NCI-H510A treated with DMSO at 0.1 percent for 48 hours (cell line): ENCODE measurements around the gene CELF1.
"Not testable (repeated sequence)": the region's sequence is repeated elsewhere in the genome, so short reads cannot be mapped to it uniquely, and the experiment has no call there.

ENCODE experiments used
- DNase-seq: peaks from one replicate; lab custom pipeline; 2025; lab: John Stamatoyannopoulos, UW

Gene CELF1

DNA sequence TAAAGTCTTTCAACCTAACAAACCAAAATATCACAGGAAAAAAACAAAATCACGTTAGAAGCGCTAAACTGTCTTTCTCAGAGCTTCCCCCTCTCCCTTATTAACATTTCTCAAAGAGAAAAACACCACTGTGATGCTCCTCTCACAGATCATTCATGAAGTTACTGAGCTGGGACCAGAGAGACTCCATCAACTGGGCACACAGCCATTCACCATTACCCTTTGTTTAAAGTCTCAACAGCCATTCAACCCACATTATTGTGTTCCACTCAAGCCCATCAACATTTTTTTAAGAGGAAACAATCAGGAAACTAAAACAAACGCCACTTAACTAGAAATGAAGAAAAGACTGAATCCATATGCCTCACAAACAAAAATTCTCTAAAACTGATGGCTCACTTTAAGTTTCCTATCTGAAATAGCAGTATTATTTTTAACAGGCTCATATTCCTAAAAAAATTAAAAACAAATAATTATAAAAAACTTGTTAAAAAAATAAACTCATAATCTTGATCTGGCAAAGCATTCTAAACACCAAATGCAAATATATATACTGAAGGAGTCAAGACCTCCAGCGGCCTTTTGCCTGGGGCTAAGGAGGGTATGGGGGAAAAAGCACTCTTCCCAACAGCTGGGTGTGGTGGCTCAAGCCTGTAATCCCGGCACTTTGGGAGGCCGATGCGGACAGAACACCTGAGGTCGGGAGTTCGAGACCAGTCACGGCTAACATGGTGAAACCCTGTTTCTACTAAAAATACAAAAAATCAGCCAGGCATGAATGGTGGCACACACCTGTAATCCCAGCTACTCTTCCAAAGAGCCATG lies 14.0 kb downstream of the CELF1 start:
- DNase-seq = no peak

DNA sequence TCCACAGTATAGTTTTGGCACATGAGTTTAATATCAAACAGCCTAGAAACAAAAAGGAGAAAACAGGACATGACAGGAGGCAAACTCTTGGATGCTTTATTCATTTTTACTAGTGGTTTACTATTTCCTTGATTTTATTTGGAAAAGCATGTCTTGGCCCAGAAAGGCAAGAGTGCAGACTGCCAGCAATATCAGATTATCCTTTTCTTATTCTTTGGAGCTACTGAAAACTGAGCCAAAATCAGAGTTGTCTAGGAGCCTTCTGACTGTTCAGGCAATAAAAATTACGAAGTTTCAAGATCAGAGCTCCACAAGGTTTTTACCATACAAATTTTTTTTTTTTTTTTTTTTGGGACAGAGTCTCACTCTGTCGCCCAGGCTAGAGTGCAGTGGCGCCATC lies 16.0 kb downstream of the CELF1 start:
- DNase-seq = no peak

DNA sequence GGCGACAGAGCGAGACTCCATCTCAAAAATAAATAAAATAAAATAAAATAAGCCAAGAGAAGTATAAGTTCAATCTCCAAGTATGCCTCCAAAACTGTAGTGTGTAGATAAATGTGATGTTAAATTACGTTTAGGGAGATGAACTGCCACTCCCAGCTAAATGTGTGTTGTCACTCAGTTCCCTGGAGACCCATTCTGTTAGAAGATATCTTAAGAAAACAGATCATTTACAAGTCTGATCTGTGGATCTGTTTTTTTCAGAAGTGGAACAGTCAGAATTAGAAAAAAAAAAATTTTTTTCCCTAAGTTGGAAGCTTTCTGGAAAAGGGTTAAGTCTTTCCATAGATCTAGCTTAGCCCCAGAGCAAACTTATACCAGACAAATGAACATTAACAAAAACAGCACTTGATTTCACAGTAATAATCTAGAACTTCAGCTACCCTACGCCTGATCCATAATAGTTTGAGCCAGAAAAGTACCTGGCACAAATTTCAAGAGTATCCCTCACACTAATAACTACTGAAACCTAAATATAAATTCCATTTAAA lies 18.2 kb downstream of the CELF1 start:
- no peak for DNase-seq

DNA sequence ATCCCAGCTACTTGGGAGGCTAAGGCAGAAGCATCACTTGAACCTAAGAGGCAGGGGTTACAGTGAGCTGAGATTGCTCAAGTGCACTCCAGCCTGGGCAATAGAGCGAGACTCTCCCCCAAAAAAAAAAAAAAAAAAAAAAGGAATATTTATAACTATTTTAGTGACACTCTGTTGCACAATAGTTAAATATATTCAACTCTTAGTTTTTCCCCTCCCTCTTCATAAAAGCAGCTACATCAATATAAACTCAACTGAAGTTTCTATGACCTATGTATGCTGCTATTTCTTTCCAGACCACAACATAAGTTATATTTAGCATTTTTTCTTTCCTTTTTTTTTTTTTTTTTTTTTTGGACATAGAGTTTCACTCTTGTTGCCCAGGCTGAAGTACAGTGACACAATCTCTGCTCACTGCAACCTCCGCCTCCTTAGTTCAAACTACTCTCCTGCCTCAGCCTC lies 19.2 kb downstream of the CELF1 start:
- no peak for DNase-seq

DNA sequence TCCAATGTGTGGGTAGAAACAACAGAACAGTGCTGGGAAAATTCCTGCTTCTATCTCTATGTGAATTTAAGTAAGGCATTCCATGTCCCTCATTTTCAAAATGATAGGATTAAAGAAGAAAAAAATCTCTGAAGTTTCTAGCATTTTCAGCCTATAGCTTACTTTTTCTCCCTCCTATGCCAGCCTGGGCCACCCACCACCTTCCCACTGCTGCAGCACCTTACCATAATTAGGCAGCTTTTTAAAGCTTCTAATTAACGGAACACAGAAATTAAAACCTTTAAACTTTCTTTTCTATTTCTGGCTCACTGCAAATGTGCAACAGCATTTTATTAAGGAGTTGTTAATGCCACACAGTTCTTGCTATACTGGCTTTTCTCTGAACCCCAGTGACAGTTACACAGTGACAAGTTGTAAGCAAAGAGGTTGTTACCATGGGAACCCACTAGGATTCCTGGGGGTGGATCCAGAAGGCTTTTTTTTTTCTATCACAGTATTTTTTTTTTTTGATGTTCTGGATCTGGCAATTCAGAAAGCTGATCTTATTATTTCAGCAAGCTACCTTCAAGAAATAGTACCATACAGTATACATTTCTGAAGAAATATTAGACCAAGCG lies 20.2 kb downstream of the CELF1 start:
- no peak for DNase-seq

DNA sequence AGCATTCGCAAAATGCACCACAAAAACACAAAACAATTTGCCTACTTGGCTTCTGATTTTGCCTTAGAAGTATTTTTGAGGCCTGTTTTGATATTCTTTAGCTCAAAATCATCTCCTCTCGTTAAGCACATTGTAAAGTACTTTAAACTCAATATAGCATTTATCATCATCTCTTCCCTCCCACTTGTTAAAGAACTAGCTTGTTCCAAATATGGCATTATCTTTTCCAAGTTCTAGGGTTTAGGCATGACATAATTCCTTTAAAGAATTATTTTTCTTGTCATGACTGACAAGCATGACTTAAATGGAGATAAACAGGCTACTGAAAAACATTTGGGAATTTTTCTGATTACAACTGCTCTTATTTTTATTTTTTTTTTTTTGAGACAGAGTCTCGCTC lies 21.3 kb downstream of the CELF1 start:
- DNase-seq = no peak

DNA sequence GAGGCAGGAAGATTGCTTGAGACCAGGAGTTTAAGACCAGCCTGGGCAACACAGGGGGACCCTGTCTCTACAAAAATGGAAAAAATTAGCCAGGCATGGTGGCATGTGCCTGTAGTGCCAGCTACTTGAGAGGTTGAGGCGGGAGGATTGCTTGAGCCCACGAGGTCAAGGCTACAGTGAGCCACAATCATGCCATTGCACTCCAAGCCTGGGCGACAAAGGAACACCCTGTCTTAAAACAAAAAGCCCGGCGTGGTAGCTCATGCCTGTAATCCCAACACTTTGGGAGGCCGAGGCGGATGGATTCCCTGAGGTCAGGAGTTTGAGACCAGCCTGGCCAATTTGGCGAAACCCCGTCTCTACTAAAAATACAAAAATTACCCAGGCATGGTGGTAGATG lies 22.2 kb downstream of the CELF1 start:
- DNase-seq = not testable (repeated sequence)

DNA sequence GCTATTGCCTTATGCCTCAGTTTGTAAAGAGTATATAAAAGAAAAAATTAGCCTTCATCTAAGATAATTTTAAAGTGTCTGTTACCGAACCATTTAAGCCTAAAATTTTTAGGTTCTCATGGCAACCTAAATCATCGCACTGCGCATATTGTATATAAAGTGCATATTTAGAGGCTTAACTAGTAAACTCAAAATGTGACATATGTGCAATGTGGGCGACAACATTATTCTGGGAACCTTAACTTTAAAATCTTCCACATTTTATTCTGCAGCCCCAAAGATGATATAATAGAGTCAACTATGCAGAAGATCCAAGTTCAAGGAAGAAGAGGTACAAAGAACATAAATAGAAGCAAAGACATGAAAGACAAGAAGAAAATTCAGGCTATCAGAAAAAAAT lies 23.0 kb downstream of the CELF1 start:
- no peak for DNase-seq

DNA sequence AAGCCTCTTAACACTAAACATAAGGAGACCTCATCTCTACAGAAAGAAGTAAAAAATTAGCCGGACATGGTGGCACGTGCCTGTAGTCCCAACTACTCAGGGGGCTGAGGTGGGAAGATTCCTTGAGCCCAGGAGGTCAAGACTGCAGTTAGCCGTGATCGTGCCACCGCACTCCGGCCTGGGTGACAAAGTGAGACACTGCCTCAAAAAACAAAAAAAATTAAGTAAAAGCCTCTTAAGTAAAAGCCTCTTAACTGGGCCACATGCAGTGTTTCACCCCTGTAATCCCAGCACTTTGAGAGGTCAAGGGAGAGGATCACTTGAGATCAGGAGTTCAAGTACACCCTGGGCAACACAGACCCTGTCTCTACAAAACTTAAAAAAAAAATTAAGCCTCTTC lies 25.7 kb downstream of the CELF1 start:
- no peak for DNase-seq

DNA sequence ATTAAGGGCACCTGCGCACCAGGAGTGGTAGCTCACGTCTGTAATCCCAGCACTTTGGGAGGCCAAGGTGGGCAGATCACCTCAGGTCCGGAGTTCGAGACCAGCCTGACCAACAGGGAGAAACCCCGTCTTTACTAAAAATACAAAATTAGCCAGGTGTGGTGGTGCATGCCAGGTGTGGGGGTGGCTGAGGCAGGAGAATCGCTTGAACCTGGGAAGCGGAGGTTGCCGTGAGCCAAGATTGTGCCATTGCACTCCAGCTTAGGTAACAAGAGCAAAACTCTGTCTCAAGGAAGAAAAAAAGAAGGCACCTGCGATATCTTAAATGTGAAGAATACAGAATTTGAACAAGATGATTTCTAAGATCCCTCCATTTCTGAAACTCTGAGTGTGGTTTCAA lies 26.9 kb downstream of the CELF1 start:
- DNase-seq = not testable (repeated sequence)

DNA sequence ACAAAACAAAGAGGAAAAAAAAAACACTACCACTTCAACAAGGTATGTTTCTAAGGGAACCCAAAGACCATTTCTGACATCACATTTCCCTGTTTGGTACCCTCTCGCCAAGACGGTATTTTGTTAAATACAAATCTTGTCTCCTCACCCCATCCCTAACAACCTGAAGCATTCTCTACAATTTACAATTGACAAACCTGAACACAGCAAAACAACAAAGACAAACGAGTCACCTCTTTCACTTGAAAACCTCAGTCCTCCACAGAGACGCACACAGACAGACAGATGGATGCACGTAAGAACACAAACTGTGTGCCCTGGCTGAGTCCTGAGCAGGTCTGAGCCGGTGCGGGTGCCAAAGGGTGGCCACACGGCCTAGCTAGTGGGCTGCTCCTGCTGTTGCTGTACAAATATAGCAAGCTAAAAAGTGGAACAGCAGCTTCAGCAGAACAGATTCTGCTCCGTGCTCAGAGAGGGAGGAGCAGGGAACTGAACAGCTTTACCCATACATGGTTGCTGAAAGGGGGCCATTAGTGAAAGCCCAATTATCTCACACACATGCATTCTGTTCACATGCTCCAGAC lies 28.5 kb downstream of the CELF1 start:
- DNase-seq = no peak

DNA sequence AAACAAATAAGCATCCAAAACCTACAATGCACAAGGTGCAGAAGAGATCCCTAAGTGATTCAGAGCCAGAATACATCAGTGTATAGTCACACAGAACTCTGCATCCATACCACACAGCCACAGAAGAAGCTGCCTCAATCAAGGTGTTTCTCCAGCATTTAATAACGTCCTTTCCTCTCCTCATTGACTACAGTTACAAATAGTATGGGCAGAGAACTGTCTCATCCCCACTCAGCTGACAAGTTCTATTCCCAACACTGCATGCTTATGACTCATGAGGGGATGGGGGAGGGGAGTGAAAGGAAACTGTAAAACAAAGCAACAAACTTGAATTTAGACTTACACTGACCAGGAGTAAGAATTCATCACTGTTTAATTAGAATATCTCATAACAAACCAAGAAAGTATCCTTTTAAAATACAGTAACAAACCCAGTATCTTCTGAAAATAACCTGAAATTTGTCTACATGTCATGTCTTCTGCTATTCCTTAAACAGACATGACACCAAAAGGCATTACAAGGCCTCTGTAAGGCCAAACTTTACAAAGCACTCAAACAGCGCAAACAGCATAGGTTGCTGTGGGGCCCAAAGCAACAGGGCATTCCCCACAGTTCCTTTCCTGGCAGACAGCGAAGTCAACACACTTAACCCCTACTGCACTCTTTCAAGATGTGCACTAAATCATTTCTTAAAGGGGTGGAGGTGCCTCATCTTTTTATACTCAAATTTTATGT lies 29.3 kb downstream of the CELF1 start:
- DNase-seq = no peak

DNA sequence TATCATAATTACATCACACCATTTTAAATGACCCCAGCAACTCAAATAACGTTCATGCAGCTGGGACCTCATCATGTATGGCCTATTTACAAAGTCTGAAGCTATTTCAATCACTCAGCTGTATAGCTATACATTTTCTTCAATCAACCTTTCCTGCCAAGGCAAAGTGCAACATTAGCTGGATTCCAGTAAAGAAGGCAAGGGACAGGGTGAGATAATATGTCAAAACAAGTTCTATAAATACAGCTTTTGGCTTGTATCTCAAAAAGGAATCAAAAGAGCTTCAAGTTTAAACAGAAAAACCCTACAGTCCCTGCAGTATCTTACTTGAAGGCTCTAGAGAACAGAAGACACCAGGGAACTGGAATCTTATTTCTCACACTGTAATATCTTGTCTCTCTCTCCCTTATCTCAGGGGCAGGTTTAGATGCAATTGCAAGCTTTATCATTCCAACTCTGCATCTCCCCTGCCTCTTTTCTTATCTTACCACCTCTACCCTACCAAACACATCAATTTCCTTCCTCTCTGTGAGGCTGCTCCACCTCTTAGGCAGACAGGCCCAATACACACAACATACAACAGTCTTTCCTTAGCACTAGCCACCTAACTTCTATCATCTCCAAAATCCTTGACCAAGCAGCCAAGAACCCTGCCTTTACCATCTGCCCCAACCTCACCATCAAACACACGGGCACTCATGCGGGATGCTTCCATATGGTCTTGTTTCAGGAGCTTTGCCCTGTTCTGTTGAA lies 34.5 kb downstream of the CELF1 start:
- DNase-seq = no peak

DNA sequence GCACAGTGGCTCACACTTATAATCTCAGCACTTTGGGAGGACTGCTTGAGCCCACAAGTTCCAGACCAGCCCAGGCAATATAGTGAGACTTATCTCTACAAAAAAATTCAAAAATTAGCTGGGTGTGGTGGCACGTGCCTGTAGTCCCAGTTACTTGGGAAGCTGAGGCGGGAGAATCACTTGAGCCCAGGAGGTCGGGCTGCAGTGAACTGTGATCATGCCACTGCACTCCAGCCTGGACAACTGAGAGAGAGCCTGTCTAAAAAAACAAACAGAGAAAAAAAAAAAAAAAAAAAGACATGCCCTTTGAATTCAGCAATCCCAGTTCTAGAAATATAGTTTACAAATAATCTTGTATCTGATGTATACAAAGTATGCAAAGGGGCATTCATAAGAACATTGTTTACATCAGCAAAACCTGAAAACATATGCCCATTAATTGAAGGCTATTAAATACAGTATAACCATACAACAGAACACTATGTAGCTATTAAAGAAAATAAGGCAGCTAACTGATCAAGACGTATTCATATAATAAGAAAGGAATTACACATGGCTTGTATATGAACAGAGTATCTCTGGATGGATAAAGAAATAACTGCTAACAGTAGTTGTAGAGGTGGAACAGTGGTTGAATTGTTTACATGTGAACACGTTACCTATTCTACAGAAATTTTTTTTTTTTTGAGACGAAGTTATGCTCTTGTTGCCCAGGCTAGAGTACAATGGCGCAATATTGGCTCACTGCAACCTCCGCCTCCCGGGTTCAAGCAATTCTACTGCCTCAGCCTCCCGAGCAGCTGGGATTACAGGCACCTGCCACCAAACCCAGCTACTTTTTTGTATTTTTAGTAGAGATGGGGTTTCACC lies 35.7 kb downstream of the CELF1 start:
- DNase-seq = no peak

DNA sequence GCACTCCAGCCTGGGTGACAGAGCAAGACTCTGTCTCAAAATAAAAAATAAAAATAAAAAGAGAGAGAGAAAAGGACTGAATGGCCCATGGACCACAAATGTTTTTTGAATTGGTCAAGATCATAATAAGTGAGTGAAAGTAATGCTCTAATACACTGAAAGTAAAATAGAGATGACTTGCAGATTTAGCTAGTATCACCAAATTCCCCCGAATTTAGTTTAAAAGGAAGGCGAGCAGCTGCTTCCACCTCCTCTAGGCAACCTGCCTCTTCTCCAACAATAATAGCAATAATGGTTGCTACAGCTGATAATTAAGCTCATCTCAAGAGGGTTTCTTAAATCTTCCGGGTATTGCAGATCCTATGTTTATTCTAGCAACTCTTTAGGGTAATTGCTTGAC lies 36.8 kb downstream of the CELF1 start:
- no peak for DNase-seq

DNA sequence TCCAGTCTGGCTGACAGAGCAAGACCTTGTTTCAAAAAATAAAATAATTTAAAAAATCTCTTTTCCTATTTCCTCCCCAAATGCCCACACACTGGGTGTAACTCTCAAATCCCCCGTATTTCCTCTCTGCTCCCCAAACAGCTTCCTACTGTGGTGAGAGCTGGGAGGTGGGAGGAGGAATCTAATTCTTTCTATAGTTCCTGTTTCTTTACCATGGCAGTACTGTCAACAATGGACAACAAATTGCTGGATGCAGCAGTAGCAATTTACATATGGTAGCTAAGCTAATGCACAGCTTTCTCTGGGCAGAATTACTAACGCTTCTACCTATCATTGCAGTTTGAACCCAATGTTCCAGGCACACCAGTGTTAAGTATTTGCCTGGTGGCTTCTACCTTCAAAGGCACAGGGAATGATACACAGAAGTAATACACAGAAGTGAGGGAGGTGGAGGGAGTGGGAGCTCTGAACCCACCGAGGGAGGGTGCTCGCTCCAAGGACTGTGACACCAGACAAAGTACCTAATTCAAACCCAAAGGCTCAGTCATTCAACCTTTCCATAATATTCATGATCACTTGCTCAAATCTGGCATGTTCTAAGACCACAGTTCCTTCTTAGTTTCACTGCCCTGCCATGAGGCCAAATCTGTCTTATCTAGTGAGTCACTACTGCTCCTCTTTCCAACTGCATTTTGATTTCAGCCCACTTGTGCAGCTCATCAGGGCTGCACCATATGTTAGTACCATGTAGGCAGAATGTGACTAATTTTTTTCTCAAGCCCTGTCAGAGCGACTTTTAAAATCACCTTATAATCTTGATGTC lies 37.9 kb downstream of the CELF1 start:
- DNase-seq = no peak

DNA sequence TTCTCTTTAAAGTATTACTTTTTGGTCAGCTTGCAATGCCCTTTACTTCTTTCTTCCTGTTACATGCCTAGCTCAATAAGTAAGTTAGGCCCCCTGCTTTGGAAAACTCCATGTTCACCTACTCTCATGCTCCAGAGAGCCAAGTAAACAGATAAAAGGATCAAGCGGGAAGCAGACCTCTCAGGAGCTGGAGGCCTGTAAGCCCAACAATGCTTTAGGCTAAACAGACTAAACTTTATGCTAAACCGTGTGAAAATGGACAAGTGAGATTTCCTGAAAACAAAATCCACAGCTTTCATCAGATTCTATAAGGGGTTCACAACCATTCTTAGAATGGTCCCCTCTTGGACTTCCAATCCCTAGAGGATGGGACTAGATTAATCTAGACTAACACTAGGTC lies 40.2 kb downstream of the CELF1 start:
- no peak for DNase-seq

DNA sequence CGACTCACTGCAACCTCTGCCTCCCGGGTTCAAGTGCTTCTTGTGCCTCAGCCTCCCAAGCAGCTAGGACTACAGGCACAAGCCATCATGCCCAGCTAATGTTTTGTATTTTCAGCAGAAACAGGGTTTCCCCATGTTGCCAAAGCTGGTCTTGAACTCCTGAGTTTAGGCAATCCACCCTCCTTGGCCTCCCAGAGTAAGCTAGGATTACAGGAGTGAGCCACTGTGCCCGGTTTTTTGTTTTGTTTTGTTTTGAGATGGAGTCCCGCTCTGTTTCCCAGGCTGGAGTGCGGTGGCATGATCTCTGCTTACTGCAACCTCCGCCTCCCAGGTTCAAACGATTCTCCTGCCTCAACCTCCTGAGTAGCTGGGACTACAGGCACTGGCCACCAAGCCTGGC lies 41.0 kb downstream of the CELF1 start:
- no peak for DNase-seq

DNA sequence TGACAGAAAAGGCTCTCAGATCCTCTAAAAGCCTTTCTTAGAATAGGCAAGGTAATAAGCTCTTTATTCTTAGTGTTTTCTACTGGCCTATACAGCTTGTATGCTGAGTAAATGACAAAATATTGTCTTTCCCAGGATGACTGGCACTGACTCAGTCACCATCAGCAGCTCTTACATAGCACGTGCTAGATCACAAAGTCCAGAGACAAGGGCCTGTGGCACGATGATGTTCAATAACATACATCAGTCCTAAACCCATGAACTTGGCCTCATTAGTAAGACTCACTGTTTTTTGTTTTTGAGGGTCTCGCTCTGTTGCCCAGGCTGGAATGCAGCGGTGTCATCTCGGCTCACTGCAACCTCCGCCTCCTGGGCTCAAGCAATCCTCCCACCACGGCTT lies 42.7 kb downstream of the CELF1 start:
- no peak for DNase-seq

DNA sequence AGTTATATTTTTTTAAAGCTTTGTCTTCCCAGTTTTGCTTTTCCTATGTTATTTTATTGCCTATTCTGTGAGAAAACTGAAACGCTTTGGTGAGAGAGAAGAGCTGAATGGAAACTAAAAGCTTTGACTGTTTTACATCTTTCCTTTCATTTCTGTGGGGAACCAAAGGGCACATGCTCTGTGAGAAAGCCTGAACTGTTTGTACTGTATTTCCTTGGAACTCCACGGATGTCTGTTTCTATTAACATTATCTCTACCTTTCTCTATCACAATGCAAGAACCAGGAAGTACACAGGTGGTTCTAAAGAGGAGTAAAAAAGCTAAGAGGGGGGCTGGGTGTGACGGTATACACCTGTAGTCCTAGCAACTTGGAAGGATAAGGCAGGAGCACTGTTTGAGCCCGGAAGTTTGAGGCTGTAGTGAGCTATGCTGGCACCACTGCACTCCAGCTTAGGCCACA lies 43.8 kb downstream of the CELF1 start:
- DNase-seq = no peak
